Transverse colon (tissue), 4 donors: ENCODE measurements around the gene IL18. TPM values are rescaled to one million over a fixed set of nuclear protein-coding genes. Genes with fewer than 3 reads are reported as not detected.
"Not testable (repeated sequence)": the region's sequence is repeated elsewhere in the genome, so short reads cannot be mapped to it uniquely, and the experiment has no call there.

Experiments
- DNase-seq: peaks from one replicate; pipeline ENCODE4 v3.0.0-alpha.2; 2019
- H3K27ac ChIP-seq, 4 donors: fragments of 200-600 bp; sonication (generic); 2 replicates each; pipeline ENCODE4 v1.5.1; 2016 to 2018; ENCODE audit warnings: inconsistent platforms in 4 of 4
- H3K27me3 ChIP-seq: fragments of 200-600 bp; sonication (generic); 2 replicates; pipeline ENCODE4 v1.5.1; 2017; ENCODE audit warnings: inconsistent platforms
- H3K36me3 ChIP-seq, 4 donors: fragments of 200-600 bp; sonication (generic); 2 replicates each; pipeline ENCODE4 v1.5.1; 2017 to 2019; ENCODE audit warnings: inconsistent platforms in 4 of 4
- H3K4me1 ChIP-seq, 4 donors: fragments of 200-600 bp; sonication (generic); 2 replicates each; pipeline ENCODE4 v1.5.1; 2017 to 2020; ENCODE audit warnings: inconsistent platforms in 4 of 4
- H3K4me3 ChIP-seq, 4 donors: fragments of 200-600 bp; sonication (generic); 1 replicate in 1 of 4; 2 replicates in 3 of 4; pipeline versions ENCODE4 v1.5.1 to v1.6.1; 2017 to 2019; ENCODE audit warnings: inconsistent platforms in 4 of 4
- H3K9me3 ChIP-seq, 2 donors: fragments of 200-600 bp; sonication (generic); 2 replicates each; pipeline ENCODE4 v1.5.1; 2017 to 2019; ENCODE audit warnings: inconsistent platforms in 2 of 2
- EP300 ChIP-seq: sonication (generic); formaldehyde crosslinking; IDR thresholded peaks from one replicate; pipeline ENCODE4 v1.6.1; 2017; ENCODE audit warnings: antibody characterized with exemption, low read depth
- POLR2A ChIP-seq: fragments of 450-650 bp; IDR thresholded peaks from one replicate; pipeline ENCODE4 v1.6.1; 2016; ENCODE audit warnings: antibody characterized with exemption, mild to moderate bottlenecking, moderate library complexity
- POLR2AphosphoS5 ChIP-seq, 3 donors: sonication (generic); formaldehyde crosslinking; IDR thresholded peaks; one replicate each; pipeline ENCODE4 v1.6.1; 2016; ENCODE audit warnings: antibody characterized with exemption in 3 of 3
- WGBS, 2 donors: methylation state at CpG; one replicate each; pipeline ENCODE4 v1.1.5; 2018; ENCODE audit warnings: low coverage in 1 of 2; 5-methylcytosine and 5-hydroxymethylcytosine counted together
- in situ Hi-C, 4 donors: fragments of 200-750 bp; cut with MboI; loops; one replicate each; pipeline versions ENCODE4 v1.15.0 to v1.15.1; 2017; ENCODE audit warnings: low sequenced_read_pairs in 3 of 4, low pct_ligation_motif_present in 1 of 4, low pct_unique_long_range_greater_than_20kb in 1 of 4
- intact Hi-C: fragments of 100-400 bp; cut with DNase I; formaldehyde crosslinking; loops from one replicate; pipeline ENCODE4 v1.15.1; 2023; ENCODE audit warnings: low total_unique reads
- small RNA-seq, 4 donors: library from RNA; depleted of rRNA; stranded (forward); fragments of <200 nt; gene quantifications; one replicate each; pipeline ENCODE3, GENCODE V24; 2016
- total RNA-seq, 4 donors: library from RNA; depleted of rRNA; stranded (reverse); fragments of >200 nt; gene quantifications; one replicate each; pipeline ENCODE4 v1.1.0, GENCODE V29; 2016
- TF ChIP-seq, protein P1 (sequence below), 5 experiments: fragments of 200-600 bp in 3 of 5; fragments of 450-650 bp in 2 of 5; sonication (generic) in 3 of 5; IDR thresholded peaks; 1 replicate in 2 of 5; 2 replicates in 3 of 5; pipeline ENCODE4 v1.5.1; 2016 to 2017; ENCODE audit warnings: antibody characterized with exemption in 5 of 5, inconsistent platforms in 3 of 5, mild to moderate bottlenecking in 2 of 5, moderate library complexity in 1 of 5

IL18 gene
- total RNA-seq, 4 donors from 2014 or later, result 18.1 to 169 (median 76.0) TPM

DNA sequence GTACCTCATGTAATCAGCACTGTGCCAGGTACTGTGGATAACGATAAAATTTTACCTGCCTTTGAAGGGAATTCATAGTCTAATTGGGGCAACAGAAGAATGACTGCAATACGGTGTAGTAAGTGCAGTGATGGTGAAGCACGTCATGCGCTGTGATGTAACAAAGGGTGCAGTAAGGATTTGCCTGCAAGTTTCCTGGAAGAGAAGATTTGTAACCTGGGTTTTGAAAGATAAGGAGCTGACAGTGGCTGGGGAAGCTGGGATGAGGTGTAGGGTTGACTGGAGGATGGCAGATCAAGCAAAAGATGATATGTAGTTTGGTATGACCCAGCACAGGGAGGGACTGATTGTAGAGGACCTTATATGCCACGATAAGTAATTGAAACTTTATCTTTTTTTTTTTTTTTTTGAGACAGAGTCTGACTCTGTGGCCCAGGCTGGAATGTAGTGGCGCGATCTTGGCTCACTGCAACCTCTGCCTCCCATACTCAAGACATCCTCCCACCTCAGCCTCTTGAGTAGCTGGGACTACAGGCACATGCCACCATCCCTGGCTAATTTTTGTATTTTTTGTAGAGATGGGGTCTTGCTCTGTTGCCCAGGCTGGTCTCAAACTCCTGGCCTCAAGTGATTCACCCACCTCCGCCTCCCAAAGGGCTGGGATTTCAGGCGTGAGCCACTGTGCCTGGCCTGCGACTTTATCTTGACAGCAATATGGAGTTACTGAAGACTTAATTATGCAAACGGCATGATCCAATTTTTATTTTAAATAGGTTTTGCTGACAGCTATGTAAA is 66.0 kb downstream of the IL18 start:
- intact Hi-C loops, result no loop called here
- Histone ChIP-seq H3K9me3 (no peaks in the 10 kb centered on the region), H3K27me3 (no peaks in the 10 kb centered on the region), H3K36me3 (peaks cover 0 to 30% (median 14%) of the 10 kb centered on the region in 4 donors), H3K4me3 (no peak overlapping the region), H3K27ac (no peak overlapping the region), H3K4me1 (no peaks in the 10 kb centered on the region)
- DNase-seq, result no peak
- TF ChIP-seq EP300 (no peak), POLR2A (no peak), POLR2AphosphoS5 (IDR thresholded peaks at IDR 0.05) (no peak)
- TF ChIP-seq, protein P1, sequence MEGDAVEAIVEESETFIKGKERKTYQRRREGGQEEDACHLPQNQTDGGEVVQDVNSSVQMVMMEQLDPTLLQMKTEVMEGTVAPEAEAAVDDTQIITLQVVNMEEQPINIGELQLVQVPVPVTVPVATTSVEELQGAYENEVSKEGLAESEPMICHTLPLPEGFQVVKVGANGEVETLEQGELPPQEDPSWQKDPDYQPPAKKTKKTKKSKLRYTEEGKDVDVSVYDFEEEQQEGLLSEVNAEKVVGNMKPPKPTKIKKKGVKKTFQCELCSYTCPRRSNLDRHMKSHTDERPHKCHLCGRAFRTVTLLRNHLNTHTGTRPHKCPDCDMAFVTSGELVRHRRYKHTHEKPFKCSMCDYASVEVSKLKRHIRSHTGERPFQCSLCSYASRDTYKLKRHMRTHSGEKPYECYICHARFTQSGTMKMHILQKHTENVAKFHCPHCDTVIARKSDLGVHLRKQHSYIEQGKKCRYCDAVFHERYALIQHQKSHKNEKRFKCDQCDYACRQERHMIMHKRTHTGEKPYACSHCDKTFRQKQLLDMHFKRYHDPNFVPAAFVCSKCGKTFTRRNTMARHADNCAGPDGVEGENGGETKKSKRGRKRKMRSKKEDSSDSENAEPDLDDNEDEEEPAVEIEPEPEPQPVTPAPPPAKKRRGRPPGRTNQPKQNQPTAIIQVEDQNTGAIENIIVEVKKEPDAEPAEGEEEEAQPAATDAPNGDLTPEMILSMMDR (IDR thresholded peaks at IDR 0.05), result no peak
- in situ Hi-C loops, result loop anchor here in 1 of 4 donors (25.0 kb wide), 1 partner anchor 486 kb away; the partner anchor contains the start of gene SIK2
- 91 to 97% methylated on average over 7 to 11 of the region's 11 CpGs for WGBS, 2 donors

DNA sequence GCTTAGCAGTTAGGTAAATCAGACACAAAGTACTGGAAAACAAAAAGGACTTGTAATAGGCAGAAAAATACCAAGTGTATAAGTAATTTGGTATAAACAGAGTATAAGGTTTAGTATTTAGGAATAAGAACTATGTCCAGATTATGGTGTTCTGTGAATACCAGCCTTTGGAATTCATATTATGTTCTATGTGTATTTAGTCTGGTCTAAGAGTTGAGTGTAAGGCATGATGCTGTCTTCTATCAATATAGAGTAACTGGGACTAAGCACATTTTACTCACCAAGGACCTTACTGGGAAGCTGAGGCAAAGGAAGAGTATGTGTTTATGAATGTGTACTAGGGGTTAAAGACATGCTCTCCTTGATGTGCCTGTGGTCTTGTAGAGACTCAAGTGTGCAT is 67.7 kb downstream of the IL18 start:
- DNase-seq, result no peak
- no peaks in the 10 kb centered on the region for H3K9me3 ChIP-seq
- no peaks in the 10 kb centered on the region for H3K27me3 ChIP-seq
- intact Hi-C loops (no loop called here), in situ Hi-C loops (loop anchor here in 1 of 4 donors (25.0 kb wide), 1 partner anchor 484 kb away; the partner anchor contains the start of gene SIK2)
- TF ChIP-seq EP300 (no peak), POLR2AphosphoS5 (IDR thresholded peaks at IDR 0.05) (no peak), POLR2A (no peak)
- TF ChIP-seq, protein P1 (IDR thresholded peaks at IDR 0.05), result no peak
- no peak overlapping the region for H3K27ac ChIP-seq
- peaks cover 0 to 47% (median 23%) of the 10 kb centered on the region in 4 donors for H3K36me3 ChIP-seq
- H3K4me3 ChIP-seq, result no peak overlapping the region
- no peaks in the 10 kb centered on the region for H3K4me1 ChIP-seq

DNA sequence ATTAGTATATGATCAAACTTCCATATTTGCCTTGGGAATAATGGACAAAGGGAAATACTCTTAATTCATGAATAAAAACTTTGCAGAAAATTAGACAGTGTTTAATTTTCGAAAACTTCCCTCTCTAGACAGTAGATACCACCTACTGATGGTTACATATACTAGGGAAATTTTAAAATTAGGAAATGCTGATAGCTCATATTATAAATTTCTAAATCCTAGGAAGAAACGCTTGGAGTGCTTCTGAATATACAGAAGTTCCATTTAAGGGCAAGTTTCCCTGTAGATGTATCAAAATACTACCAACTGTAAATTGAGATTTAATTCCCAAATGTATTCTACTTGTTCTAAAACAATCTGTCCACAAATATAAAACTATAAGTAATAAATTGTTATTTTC is 68.6 kb downstream of the IL18 start:
- H3K4me1 ChIP-seq, H3K27ac ChIP-seq, H3K9me3 ChIP-seq, intact Hi-C loops, H3K27me3 ChIP-seq, H3K4me3 ChIP-seq, DNase-seq: not testable (repeated sequence)
- WGBS, 2 donors, result 94 to 97% methylated on average over 2 of the region's 2 CpGs
- in situ Hi-C loops, result loop anchor here in 1 of 4 donors (25.0 kb wide), 1 partner anchor 483 kb away; the partner anchor contains the start of gene SIK2
- peaks cover 0 to 56% (median 27%) of the 10 kb centered on the region in 4 donors for H3K36me3 ChIP-seq

Small RNAs within 50 kb of the gene (small RNA-seq; reads per million reads assigned to genes)
- 0 reads per million in 4 donors for gene MRPS36P4

Other genes with a start within 250 kb of the IL18 start
- gene C11orf52, start 245.2 kb downstream of the IL18 start, total RNA-seq, result 10 to 100 TPM in 1 of 4 donors, 1 to 10 TPM in 2, not detected in 1; 3.0 to 11.1 (median 9.1) TPM
- gene DIXDC1, start 226.8 kb downstream of the IL18 start, total RNA-seq, result 100 to 1,000 TPM in 1 of 4 donors, 10 to 100 TPM in 3; 21.8 to 115 (median 35.0) TPM
- gene DLAT, start 138.7 kb downstream of the IL18 start, total RNA-seq, result 10 to 100 TPM; 20.2 to 40.3 (median 23.8) TPM
- gene PIH1D2, start 90.1 kb downstream of the IL18 start, total RNA-seq, result 100 to 1,000 TPM in 1 of 4 donors, 1 to 10 TPM in 1, under 1 TPM in 1, not detected in 1; 0.68 to 372 (median 1.6) TPM
- gene NKAPD1, start 89.8 kb downstream of the IL18 start, total RNA-seq, result 10 to 100 TPM in 2 of 4 donors, 1 to 10 TPM in 2; 3.0 to 24.0 (median 8.7) TPM
- 10 to 100 TPM; 26.2 to 58.9 (median 40.6) TPM for gene TIMM8B, start 77.3 kb downstream of the IL18 start, total RNA-seq
- gene SDHD, start 77.2 kb downstream of the IL18 start, total RNA-seq, result 100 to 1,000 TPM in 3 of 4 donors, 10 to 100 TPM in 1; 30.3 to 268 (median 145) TPM
- gene TEX12, start 3.3 kb upstream of the IL18 start, total RNA-seq, result 1 to 10 TPM in 1 of 4 donors, under 1 TPM in 1, not detected in 2; 0.96 to 1.3 TPM
- gene BCO2, start 11.4 kb upstream of the IL18 start, total RNA-seq, result 10 to 100 TPM in 1 of 4 donors, 1 to 10 TPM in 3; 2.8 to 12.1 (median 4.0) TPM
- gene PTS, start 62.3 kb upstream of the IL18 start, total RNA-seq, result 10 to 100 TPM in 2 of 4 donors, 1 to 10 TPM in 2; 9.7 to 29.1 (median 18.7) TPM
- gene PLET1, start 96.8 kb upstream of the IL18 start, total RNA-seq, result not detected